T-cell (primary cell): Measurements from ENCODE around the gene ALG12. TPM values are rescaled to one million over a fixed set of nuclear protein-coding genes. Genes with fewer than 3 reads are reported as not detected.

Source experiments
- total RNA-seq, 35 experiments: library from RNA in 6 of 35; stranded (reverse) in 6 of 35; fragments of 120-200 nt in 1 of 35; gene quantifications; one replicate each; pipeline versions ENCODE4 v1.2.1 to v1.2.4 and lab custom pipeline; 2013 to 2026

The ALG12 gene
- total RNA-seq, 5 donors from 2014 or later (not counting 1 experiment from before 2014, with no cell fraction given), result 15.7 to 22.1 (median 15.9) TPM

Other genes starting within 250 kb of the ALG12 start
- 100 to 1,000 TPM in 2 of 5 donors, 10 to 100 TPM in 3; 86.4 to 140 (median 92.9) TPM for gene BRD1, start 90.6 kb downstream of the ALG12 start, total RNA-seq
- 10 to 100 TPM; 16.7 to 19.5 (median 18.3) TPM for gene ZBED4, start 64.6 kb downstream of the ALG12 start, total RNA-seq
- 10 to 100 TPM; 28.2 to 42.7 (median 39.6) TPM for gene CRELD2, start 196 bp upstream of the ALG12 start, total RNA-seq
- 100 to 1,000 TPM in 2 of 5 donors, 10 to 100 TPM in 3; 61.5 to 167 (median 65.0) TPM for gene PIM3, start 42.3 kb upstream of the ALG12 start, total RNA-seq
- gene IL17REL, start 94.3 kb upstream of the ALG12 start, total RNA-seq, result under 1 TPM in 1 of 5 donors, not detected in 4; 0.10 TPM
- gene TTLL8, start 139.9 kb upstream of the ALG12 start, total RNA-seq, result not detected
- gene MLC1, start 167.0 kb upstream of the ALG12 start, total RNA-seq, result 1 to 10 TPM in 4 of 5 donors, under 1 TPM in 1; 0.92 to 2.1 (median 1.1) TPM
- gene MOV10L1, start 171.6 kb upstream of the ALG12 start, total RNA-seq, result under 1 TPM in 1 of 5 donors, not detected in 4; 0.44 TPM